Upper lobe of left lung (tissue), 4 donors: ENCODE results near the gene OSTM1.

Source experiments
- POLR2AphosphoS5 ChIP-seq, 2 donors: sonication (generic); formaldehyde crosslinking; IDR thresholded peaks; one replicate each; pipeline ENCODE4 v1.5.1; 2017; ENCODE audit warnings: antibody characterized with exemption in 2 of 2
- TF ChIP-seq, protein P1 (sequence below), 6 experiments: fragments of 450-650 bp in 4 of 6; fragments of 200-600 bp in 2 of 6; sonication (generic) in 2 of 6; IDR thresholded peaks; one replicate each; pipeline ENCODE4 v1.5.1; 2016 to 2019; ENCODE audit warnings: antibody characterized with exemption in 6 of 6

DNA sequence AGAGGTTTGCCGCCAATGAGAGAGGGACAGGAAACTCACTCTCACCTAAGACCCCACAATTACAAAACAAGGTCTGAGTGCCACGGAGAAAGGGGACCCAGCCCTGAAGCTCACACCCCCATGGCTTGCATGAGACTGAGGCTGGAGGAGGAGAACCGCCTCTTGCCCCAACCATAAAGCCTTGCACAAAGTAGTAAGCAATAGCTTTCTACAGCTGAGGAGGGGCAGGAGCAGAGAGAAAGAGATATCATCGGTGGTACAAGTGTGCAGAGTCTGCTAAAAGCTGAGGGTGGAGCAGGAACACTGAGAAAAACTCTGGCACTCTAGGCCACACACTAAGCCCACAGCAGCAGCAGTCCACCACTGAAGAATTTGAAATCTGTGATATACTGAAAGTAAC lies 37.7 kb downstream of the OSTM1 start:
- TF ChIP-seq POLR2AphosphoS5 (IDR thresholded peaks at IDR 0.05), result no peak
- TF ChIP-seq, protein P1, sequence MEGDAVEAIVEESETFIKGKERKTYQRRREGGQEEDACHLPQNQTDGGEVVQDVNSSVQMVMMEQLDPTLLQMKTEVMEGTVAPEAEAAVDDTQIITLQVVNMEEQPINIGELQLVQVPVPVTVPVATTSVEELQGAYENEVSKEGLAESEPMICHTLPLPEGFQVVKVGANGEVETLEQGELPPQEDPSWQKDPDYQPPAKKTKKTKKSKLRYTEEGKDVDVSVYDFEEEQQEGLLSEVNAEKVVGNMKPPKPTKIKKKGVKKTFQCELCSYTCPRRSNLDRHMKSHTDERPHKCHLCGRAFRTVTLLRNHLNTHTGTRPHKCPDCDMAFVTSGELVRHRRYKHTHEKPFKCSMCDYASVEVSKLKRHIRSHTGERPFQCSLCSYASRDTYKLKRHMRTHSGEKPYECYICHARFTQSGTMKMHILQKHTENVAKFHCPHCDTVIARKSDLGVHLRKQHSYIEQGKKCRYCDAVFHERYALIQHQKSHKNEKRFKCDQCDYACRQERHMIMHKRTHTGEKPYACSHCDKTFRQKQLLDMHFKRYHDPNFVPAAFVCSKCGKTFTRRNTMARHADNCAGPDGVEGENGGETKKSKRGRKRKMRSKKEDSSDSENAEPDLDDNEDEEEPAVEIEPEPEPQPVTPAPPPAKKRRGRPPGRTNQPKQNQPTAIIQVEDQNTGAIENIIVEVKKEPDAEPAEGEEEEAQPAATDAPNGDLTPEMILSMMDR (IDR thresholded peaks at IDR 0.05), result no peak
